Neural cell (in vitro differentiated cells): ENCODE data around the gene BIVM.

Experiments
- CTCF ChIP-seq: fragments of 450-650 bp; IDR thresholded peaks from 2 replicates; pipeline ENCODE4 v1.5.1; 2014; ENCODE audit warnings: antibody characterized with exemption, mild to moderate bottlenecking, moderate library complexity; ENCODE audit not compliant: poor library complexity, severe bottlenecking
- EP300 ChIP-seq: fragments of 450-650 bp; conservative IDR thresholded peaks from 2 replicates; pipeline ENCODE4 v1.6.1; 2014; ENCODE audit warnings: antibody characterized with exemption, mild to moderate bottlenecking, moderate library complexity; ENCODE audit not compliant: poor library complexity, severe bottlenecking
- EZH2 ChIP-seq: fragments of 200-600, 300-800 bp; shearing (Covaris generic), sonication (generic); IDR thresholded peaks from 2 replicates; pipeline ENCODE4 v1.6.1; 2014; ENCODE audit warnings: antibody characterized with exemption, low read length, borderline replicate concordance, mild to moderate bottlenecking; ENCODE audit not compliant: insufficient read depth, poor library complexity, severe bottlenecking
- MXI1 ChIP-seq: fragments of 450-650 bp; conservative IDR thresholded peaks from 2 replicates; pipeline ENCODE4 v1.6.1; 2014; ENCODE audit warnings: antibody characterized with exemption, mild to moderate bottlenecking; ENCODE audit not compliant: poor library complexity, severe bottlenecking
- POLR2AphosphoS5 ChIP-seq: IDR thresholded peaks from 2 replicates; pipeline ENCODE4 v1.6.1; 2012
- RAD21 ChIP-seq: fragments of 450-650 bp; conservative IDR thresholded peaks from 2 replicates; pipeline ENCODE4 v1.6.1; 2014; ENCODE audit warnings: antibody characterized with exemption, mild to moderate bottlenecking, moderate library complexity
- REST ChIP-seq: IDR thresholded peaks from 2 replicates; pipeline ENCODE4 v1.6.1; 2012; ENCODE audit warnings: borderline replicate concordance
- SMC3 ChIP-seq: fragments of 450-650 bp; conservative IDR thresholded peaks from 2 replicates; pipeline ENCODE4 v1.6.1; 2014; ENCODE audit warnings: antibody characterized with exemption, mild to moderate bottlenecking, moderate library complexity; ENCODE audit not compliant: poor library complexity
- TAF1 ChIP-seq: IDR thresholded peaks from 2 replicates; pipeline ENCODE4 v1.6.1; 2012; ENCODE audit warnings: low read depth

DNA sequence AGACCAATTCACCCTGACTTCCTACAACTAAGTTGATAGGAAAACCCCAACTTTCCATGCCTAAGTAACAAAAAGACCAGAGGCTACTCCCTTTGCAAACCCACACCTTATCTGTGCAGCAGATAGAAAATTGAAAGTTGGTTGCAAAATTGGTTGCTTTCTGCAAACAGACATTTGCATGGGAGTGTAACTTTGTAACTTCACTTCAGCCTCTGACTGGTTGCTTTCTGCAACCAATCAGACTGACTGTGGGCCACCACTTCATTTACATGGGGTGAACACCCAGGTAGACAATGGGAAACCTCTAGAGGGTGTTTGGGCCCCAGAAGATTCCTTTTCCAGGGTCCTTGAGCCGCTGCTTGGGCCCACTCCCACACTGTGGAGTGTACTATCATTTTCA is 35.2 kb upstream of the BIVM start:
- no peak for TF ChIP-seq REST
- no peak for TF ChIP-seq CTCF
- no peak for TF ChIP-seq EZH2
- TF ChIP-seq EP300, result no peak
- no peak for TF ChIP-seq POLR2AphosphoS5
- no peak for TF ChIP-seq SMC3
- TF ChIP-seq RAD21, result no peak
- TF ChIP-seq MXI1, result no peak
- TF ChIP-seq TAF1, result no peak
